H9 (cell line): ENCODE data around the gene CBX1. TPM values are rescaled to one million over a fixed set of nuclear protein-coding genes. Genes with fewer than 3 reads are reported as not detected.
A peak's percentile ranks its signal among the peaks of the same experiment; 100 is the strongest.

Experiments
- DNase-seq: peaks from one replicate; pipeline ENCODE4 v3.0.0-alpha.2; 2017
- H2AFZ ChIP-seq: one replicate; pipeline ENCODE4 v1.6.1; 2013; ENCODE audit warnings: mild to moderate bottlenecking, low read length, control low read depth, moderate library complexity
- H2AK5ac ChIP-seq: 2 replicates; pipeline ENCODE4 v1.6.1; 2013; ENCODE audit warnings: low read length, control low read depth, mixed read lengths; ENCODE audit not compliant: insufficient read length
- H2BK120ac ChIP-seq: one replicate; pipeline ENCODE4 v1.6.1; 2013; ENCODE audit warnings: low read depth, mild to moderate bottlenecking, low read length, control low read depth, inconsistent platforms; ENCODE audit not compliant: poor library complexity, severe bottlenecking
- H2BK12ac ChIP-seq: 2 replicates; pipeline ENCODE4 v1.6.1; 2013; ENCODE audit warnings: low read length, control low read depth, mixed read lengths, low read depth; ENCODE audit not compliant: insufficient read length
- H2BK15ac ChIP-seq: 2 replicates; pipeline ENCODE4 v1.6.1; 2013; ENCODE audit warnings: low read depth, low read length, control low read depth
- H2BK20ac ChIP-seq: one replicate; pipeline ENCODE4 v1.6.1; 2013; ENCODE audit warnings: low read depth, mild to moderate bottlenecking, low read length, control low read depth, inconsistent platforms; ENCODE audit not compliant: poor library complexity, severe bottlenecking
- H2BK5ac ChIP-seq: 2 replicates; pipeline ENCODE4 v1.6.1; 2013; ENCODE audit warnings: low read length, control low read depth, mixed read lengths; ENCODE audit not compliant: insufficient read length
- H3K14ac ChIP-seq: 2 replicates; pipeline ENCODE4 v1.6.1; 2013; ENCODE audit warnings: low read length, control low read depth; ENCODE audit not compliant: insufficient read depth
- H3K18ac ChIP-seq: 2 replicates; pipeline ENCODE4 v1.6.1; 2013; ENCODE audit warnings: low read depth, mild to moderate bottlenecking, mixed read lengths, low read length, control low read depth; ENCODE audit not compliant: insufficient read length
- H3K23ac ChIP-seq: 2 replicates; pipeline ENCODE4 v1.6.1; 2013; ENCODE audit warnings: low read length, control low read depth, mixed read lengths, low read depth; ENCODE audit not compliant: insufficient read length
- H3K23me2 ChIP-seq: 2 replicates; pipeline ENCODE4 v1.6.1; 2013; ENCODE audit warnings: low read depth, mild to moderate bottlenecking, mixed read lengths, low read length, control low read depth; ENCODE audit not compliant: insufficient read length, poor library complexity, severe bottlenecking
- H3K27ac ChIP-seq: 2 replicates; pipeline ENCODE4 v1.5.1; 2013; ENCODE audit warnings: low read length, control low read depth, mixed read lengths, low read depth; ENCODE audit not compliant: insufficient read length
- H3K27me3 ChIP-seq: 2 replicates; pipeline ENCODE4 v1.6.1; 2013; ENCODE audit warnings: low read length, control low read depth, inconsistent platforms; ENCODE audit not compliant: insufficient read depth
- H3K4ac ChIP-seq: 2 replicates; pipeline ENCODE4 v1.6.1; 2013; ENCODE audit warnings: low read depth, mild to moderate bottlenecking, control low read depth, inconsistent platforms, low read length, moderate library complexity
- H3K4me1 ChIP-seq: 2 replicates; pipeline ENCODE4 v1.6.1; 2013; ENCODE audit warnings: low read length, control low read depth, inconsistent platforms; ENCODE audit not compliant: insufficient read depth
- H3K4me2 ChIP-seq: 2 replicates; pipeline ENCODE4 v1.6.1; 2013; ENCODE audit warnings: low read length, control low read depth, mixed read lengths; ENCODE audit not compliant: insufficient read length, insufficient read depth
- H3K56ac ChIP-seq: 2 replicates; pipeline ENCODE4 v1.6.1; 2013; ENCODE audit warnings: low read depth, mild to moderate bottlenecking, mixed read lengths, low read length, control low read depth; ENCODE audit not compliant: insufficient read length
- H3K79me1 ChIP-seq: 2 replicates; pipeline ENCODE4 v1.6.1; 2013; ENCODE audit warnings: low read depth, mild to moderate bottlenecking, moderate library complexity, low read length, control low read depth, inconsistent platforms; ENCODE audit not compliant: insufficient read depth, poor library complexity, severe bottlenecking
- H3K79me2 ChIP-seq: 2 replicates; pipeline ENCODE4 v1.6.1; 2013; ENCODE audit warnings: low read length, control low read depth, inconsistent platforms; ENCODE audit not compliant: insufficient read depth
- H3K9ac ChIP-seq: 2 replicates; pipeline ENCODE4 v1.6.1; 2013; ENCODE audit warnings: low read length, control low read depth, mixed read lengths; ENCODE audit not compliant: insufficient read length; ENCODE audit errors: extremely low read depth
- H3K9me3 ChIP-seq: one replicate; pipeline ENCODE4 v1.6.1; 2013; ENCODE audit warnings: low read depth, low read length, inconsistent platforms; ENCODE audit not compliant: control insufficient read depth
- H3T11ph ChIP-seq: one replicate; pipeline ENCODE4 v1.6.1; 2013; ENCODE audit warnings: mild to moderate bottlenecking, low read length, control low read depth, inconsistent platforms
- H4K20me1 ChIP-seq: one replicate; pipeline ENCODE4 v1.6.1; 2013; ENCODE audit not compliant: control insufficient read depth, insufficient read length, insufficient read depth
- H4K5ac ChIP-seq: 2 replicates; pipeline ENCODE4 v1.6.1; 2013; ENCODE audit warnings: low read depth, mild to moderate bottlenecking, mixed read lengths, low read length, control low read depth; ENCODE audit not compliant: insufficient read length
- H4K8ac ChIP-seq: replicated peaks from 2 replicates; pipeline ENCODE4 v1.6.1; 2013; ENCODE audit warnings: low read length, control low read depth, mixed read lengths, low read depth; ENCODE audit not compliant: insufficient read length
- H4K91ac ChIP-seq: 2 replicates; pipeline ENCODE4 v1.6.1; 2013; ENCODE audit warnings: low read depth, mild to moderate bottlenecking, moderate library complexity, mixed read lengths, low read length, control low read depth; ENCODE audit not compliant: insufficient read length
- H3K27ac Mint-ChIP-seq, 3 experiments: 2 replicates in 2 of 3; 3 replicates in 1 of 3; pipeline ENCODE4 v1.8.0; 2020 to 2021; ENCODE audit warnings: mixed read lengths in 3 of 3, mild to moderate bottlenecking in 1 of 3, moderate library complexity in 1 of 3
- H3K27me3 Mint-ChIP-seq: 2 replicates; pipeline ENCODE4 v1.8.0; 2021; ENCODE audit warnings: low read depth, mild to moderate bottlenecking, moderate library complexity, mixed read lengths
- H3K36me3 Mint-ChIP-seq, 3 experiments: 2 replicates in 2 of 3; 3 replicates in 1 of 3; pipeline ENCODE4 v1.8.0; 2020 to 2021; ENCODE audit warnings: low read depth in 3 of 3, mixed read lengths in 3 of 3; ENCODE audit not compliant: insufficient read depth in 1 of 3
- H3K4me1 Mint-ChIP-seq, 2 experiments: 2 replicates each; pipeline ENCODE4 v1.8.0; 2020; ENCODE audit warnings: mixed read lengths in 2 of 2
- H3K4me3 Mint-ChIP-seq, 2 experiments: 2 replicates in 1 of 2; 3 replicates in 1 of 2; pipeline ENCODE4 v1.8.0; 2020 to 2021; ENCODE audit warnings: mild to moderate bottlenecking in 2 of 2, mixed read lengths in 2 of 2, moderate library complexity in 1 of 2
- H3K9me3 Mint-ChIP-seq, 2 experiments: 2 replicates in 1 of 2; 3 replicates in 1 of 2; pipeline ENCODE4 v1.8.0; 2020; ENCODE audit warnings: mild to moderate bottlenecking in 2 of 2, mixed read lengths in 2 of 2, moderate library complexity in 1 of 2
- WGBS: extraction: QIAGEN DNeasy Blood & Tissue Kit; methylation state at CpG from one replicate; pipeline ENCODE4 v1.1.7; 2013; ENCODE audit warnings: missing lambda C conversion rate, low lambda C conversion rate, mixed read lengths; ENCODE audit not compliant: insufficient read length; ENCODE audit errors: extremely low coverage; 5-methylcytosine and 5-hydroxymethylcytosine counted together
- total RNA-seq: library from RNA; stranded (reverse); gene quantifications from 2 replicates; pipeline ENCODE4 v1.2.1, GENCODE V29; 2021
- TF ChIP-seq, protein P1 (sequence below): fragments of 200-600 bp; sonication (generic); conservative IDR thresholded peaks from 3 replicates; pipeline ENCODE4 v1.8.0; 2021; ENCODE audit warnings: antibody characterized with exemption, mild to moderate bottlenecking

CBX1 gene
- total RNA-seq, 1 experiment from 2014 or later: 155 TPM

DNA sequence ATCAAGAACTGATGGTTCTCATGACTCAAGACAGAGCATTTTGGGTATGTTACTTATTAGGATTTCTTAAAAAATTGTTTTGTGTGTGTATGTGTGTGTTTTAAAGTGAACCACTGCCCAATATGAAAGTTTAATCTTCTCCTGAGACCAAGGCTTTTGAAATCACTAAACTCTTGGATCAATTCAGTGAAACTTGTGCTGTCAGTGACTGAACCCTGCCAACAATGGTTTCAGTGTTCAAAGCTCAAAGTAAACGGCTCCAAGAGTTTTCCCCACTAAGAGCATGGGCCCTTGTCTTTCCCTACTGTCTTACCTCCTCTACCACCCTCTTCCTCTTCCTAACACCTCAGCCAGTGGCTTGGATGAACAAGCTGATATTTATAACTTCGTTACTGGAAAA lies 31.1 kb downstream of the CBX1 start:
- DNase-seq: no peak
- WGBS: no CpG with 5 or more reads among the region's 2 CpGs
- Histone ChIP-seq H3K18ac (no peak overlapping the region), H3K9ac (no peak overlapping the region), H3K4me1 (no peaks in the 10 kb centered on the region), H3K27ac (no peak overlapping the region), H3K4me2 (no peak overlapping the region), H3K79me2 (no peaks in the 10 kb centered on the region), H4K20me1 (no peaks in the 10 kb centered on the region), H3K56ac (no peak overlapping the region), H3K27me3 (no peaks in the 10 kb centered on the region), H3K4ac (no peak overlapping the region), H3K23me2 (no peaks in the 10 kb centered on the region), H3K23ac (no peak overlapping the region), H2AFZ (no peak overlapping the region), H4K8ac (no peak overlapping the region), H2BK5ac (no peak overlapping the region), H3K14ac (no peak overlapping the region), H4K5ac (no peak overlapping the region), H3T11ph (no peak overlapping the region), H4K91ac (no peak overlapping the region), H2BK20ac (no peak overlapping the region), H3K79me1 (no peaks in the 10 kb centered on the region), H2BK15ac (no peak overlapping the region), H2BK12ac (no peak overlapping the region), H3K9me3 (no peaks in the 10 kb centered on the region), H2AK5ac (no peak overlapping the region), H2BK120ac (no peak overlapping the region)
- TF ChIP-seq, protein P1, sequence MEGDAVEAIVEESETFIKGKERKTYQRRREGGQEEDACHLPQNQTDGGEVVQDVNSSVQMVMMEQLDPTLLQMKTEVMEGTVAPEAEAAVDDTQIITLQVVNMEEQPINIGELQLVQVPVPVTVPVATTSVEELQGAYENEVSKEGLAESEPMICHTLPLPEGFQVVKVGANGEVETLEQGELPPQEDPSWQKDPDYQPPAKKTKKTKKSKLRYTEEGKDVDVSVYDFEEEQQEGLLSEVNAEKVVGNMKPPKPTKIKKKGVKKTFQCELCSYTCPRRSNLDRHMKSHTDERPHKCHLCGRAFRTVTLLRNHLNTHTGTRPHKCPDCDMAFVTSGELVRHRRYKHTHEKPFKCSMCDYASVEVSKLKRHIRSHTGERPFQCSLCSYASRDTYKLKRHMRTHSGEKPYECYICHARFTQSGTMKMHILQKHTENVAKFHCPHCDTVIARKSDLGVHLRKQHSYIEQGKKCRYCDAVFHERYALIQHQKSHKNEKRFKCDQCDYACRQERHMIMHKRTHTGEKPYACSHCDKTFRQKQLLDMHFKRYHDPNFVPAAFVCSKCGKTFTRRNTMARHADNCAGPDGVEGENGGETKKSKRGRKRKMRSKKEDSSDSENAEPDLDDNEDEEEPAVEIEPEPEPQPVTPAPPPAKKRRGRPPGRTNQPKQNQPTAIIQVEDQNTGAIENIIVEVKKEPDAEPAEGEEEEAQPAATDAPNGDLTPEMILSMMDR: no peak
- Mint-ChIP-seq H3K36me3 (peaks cover 19 to 83% (median 75%) of the 10 kb centered on the region in 3 experiments), H3K27me3 (no peaks in the 10 kb centered on the region; the same call in 1 of the 2 replicates), H3K9me3 (no peaks in the 10 kb centered on the region), H3K4me3 (no peak overlapping the region), H3K4me1 (peaks cover 11 to 13% of the 10 kb centered on the region in 2 experiments), H3K27ac (peak overlapping the region in 1 of 3 experiments; percentile 7; a peak in 1 of 7 replicates)
